Panc1 (cell line): ENCODE results near the gene NCOA4. TPM values are rescaled to one million over a fixed set of nuclear protein-coding genes. Genes with fewer than 3 reads are reported as not detected.
A peak's percentile ranks its signal among the peaks of the same experiment; 100 is the strongest.
"Not testable (repeated sequence)": the region's sequence is repeated elsewhere in the genome, so short reads cannot be mapped to it uniquely, and the experiment has no call there.

Experiments used
- ATAC-seq: fragments of 200-7000 bp; cut with Tn5 transposase; 2 replicates; pipeline ENCODE4 v1.9.1; 2020; ENCODE audit warnings: mild to moderate bottlenecking, moderate library complexity
- BruUV-seq: library from RNA; stranded (reverse); fragments of 400-500 nt; replicated peaks from 2 replicates; lab custom pipeline; 2021; lab: Mats Ljungman, UMichigan
- CTCF ChIA-PET: fragments of 300-600 bp; sonication (Branson Sonifier 250); formaldehyde crosslinking; loops from one replicate; lab custom pipeline; 2022; ENCODE audit warnings: antibody characterized with exemption; lab: Charles Lee
- POLR2A ChIA-PET: fragments of 300-600 bp; sonication (Branson Sonifier 250); formaldehyde crosslinking; loops from one replicate; lab custom pipeline; 2022; ENCODE audit warnings: antibody characterized with exemption; lab: Charles Lee
- DNase-seq: peaks from one replicate; pipeline ENCODE4 v3.0.0-alpha.2; 2010; ENCODE audit warnings: low read depth, low spot score
- H3K27ac ChIP-seq: 2 replicates; pipeline ENCODE4 v1.5.1; 2011; ENCODE audit warnings: mild to moderate bottlenecking, low read length, inconsistent platforms
- H3K27me3 ChIP-seq: fragments of 200-500 bp; sonication (Bioruptor generic); 2 replicates; pipeline ENCODE4 v1.6.0; 2014; ENCODE audit warnings: low read length, inconsistent platforms; ENCODE audit not compliant: control insufficient read depth, insufficient read depth
- H3K36me3 ChIP-seq: fragments of 200-500 bp; sonication (Bioruptor generic); 2 replicates; pipeline ENCODE4 v1.5.1; 2014; ENCODE audit warnings: inconsistent platforms, mild to moderate bottlenecking, low read length, moderate library complexity; ENCODE audit not compliant: control insufficient read depth, insufficient read depth
- H3K4me1 ChIP-seq: 2 replicates; pipeline ENCODE4 v1.5.1; 2011; ENCODE audit warnings: inconsistent platforms, mild to moderate bottlenecking, low read length, moderate library complexity; ENCODE audit not compliant: control insufficient read depth, insufficient read depth
- H3K4me3 ChIP-seq, 2 experiments: 2 replicates each; pipeline ENCODE4 v1.5.1; 2011 to 2012; ENCODE audit warnings: low read depth in 2 of 2, low read length in 2 of 2, mild to moderate bottlenecking in 2 of 2, inconsistent platforms in 1 of 2, moderate library complexity in 1 of 2
- H3K9me3 ChIP-seq: fragments of 200-500 bp; sonication (Bioruptor generic); 2 replicates; pipeline ENCODE4 v1.5.1; 2014; ENCODE audit warnings: low read depth, mild to moderate bottlenecking, inconsistent platforms, low read length, moderate library complexity; ENCODE audit not compliant: control insufficient read depth, insufficient read depth
- POLR2AphosphoS5 ChIP-seq: IDR thresholded peaks from 2 replicates; pipeline ENCODE4 v1.6.1; 2012; ENCODE audit warnings: mild to moderate bottlenecking, low read depth, low read length, moderate library complexity
- REST ChIP-seq, 2 experiments: IDR thresholded peaks; 2 replicates each; pipeline ENCODE4 v1.6.1; 2011 to 2012; ENCODE audit warnings: low read depth in 2 of 2, control low read depth in 1 of 2, low read length in 1 of 2, mild to moderate bottlenecking in 1 of 2, moderate library complexity in 1 of 2; ENCODE audit not compliant: insufficient read depth in 1 of 2
- SIN3A ChIP-seq: IDR thresholded peaks from 2 replicates; pipeline ENCODE4 v1.6.1; 2012; ENCODE audit warnings: low read depth, mild to moderate bottlenecking, low read length, moderate library complexity, borderline replicate concordance; ENCODE audit not compliant: insufficient read depth
- TCF7L2 ChIP-seq: IDR thresholded peaks from 2 replicates; pipeline ENCODE4 v1.6.1; 2011; ENCODE audit warnings: mild to moderate bottlenecking, low read depth, low read length, inconsistent platforms
- in situ Hi-C: cut with HindIII; loops from 2 replicates; pipeline ENCODE4 v1.10.0; 2016; ENCODE audit warnings: low sequenced_read_pairs, low pct_unique_long_range_greater_than_20kb
- intact Hi-C: fragments of 100-400 bp; cut with micrococcal nuclease; formaldehyde crosslinking; loops from one replicate; pipeline ENCODE4 v1.10.0; 2022; ENCODE audit not compliant: unreplicated experiment
- total RNA-seq: library from RNA; stranded (reverse); gene quantifications from one replicate; pipeline ENCODE4 v1.2.1, GENCODE V29; 2021; ENCODE audit not compliant: unreplicated experiment
- TF ChIP-seq, protein P1 (sequence below): fragments of 450-650 bp; IDR thresholded peaks from 2 replicates; pipeline ENCODE4 v1.5.1; 2017; ENCODE audit warnings: mild to moderate bottlenecking

NCOA4 gene
- total RNA-seq, 1 experiment from 2014 or later = 119 TPM

GRCh38 chr10:46000538-46000937, 29.9 kb downstream of the NCOA4 start:
- in situ Hi-C loops = no loop called here
- H3K36me3 ChIP-seq = peaks cover 18% of the 10 kb centered on the region
- POLR2A ChIA-PET = no interaction called here

DNA sequence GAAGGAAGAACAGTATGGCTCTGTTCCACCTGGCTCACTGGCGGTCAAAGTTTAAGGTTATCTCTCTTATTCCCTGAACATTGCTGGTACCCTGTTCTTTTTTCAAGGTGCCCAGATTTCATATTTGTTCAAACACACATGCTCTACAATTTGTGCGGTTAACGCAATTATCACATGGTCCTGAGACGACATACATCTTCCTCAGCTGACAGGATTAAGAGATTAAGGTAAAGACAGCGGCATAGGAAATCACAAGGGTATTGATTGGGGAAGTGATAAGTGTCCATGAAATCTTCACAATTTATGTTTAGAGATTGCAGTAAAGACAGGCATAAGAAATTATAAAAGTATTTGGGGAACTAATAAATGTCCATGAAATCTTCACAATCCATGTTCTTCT, 30.5 kb downstream of the NCOA4 start:
- DNase-seq, H3K27me3 ChIP-seq, in situ Hi-C loops, intact Hi-C loops, BruUV-seq, H3K4me3 ChIP-seq, H3K27ac ChIP-seq, POLR2A ChIA-PET, H3K9me3 ChIP-seq, ATAC-seq, H3K4me1 ChIP-seq, CTCF ChIA-PET: not testable (repeated sequence)
- H3K36me3 ChIP-seq = peaks cover 15% of the 10 kb centered on the region

More at GRCh38 chr10:46000538-46000937, 29.9 kb downstream of the NCOA4 start:
- TF ChIP-seq REST (IDR thresholded peaks at IDR 0.05; ENCODE audit: insufficient read depth in 1 of 2, low read depth in 2 of 2, low read length in 1 of 2) = no peak
- TF ChIP-seq POLR2AphosphoS5 = no peak
- TF ChIP-seq, protein P1, sequence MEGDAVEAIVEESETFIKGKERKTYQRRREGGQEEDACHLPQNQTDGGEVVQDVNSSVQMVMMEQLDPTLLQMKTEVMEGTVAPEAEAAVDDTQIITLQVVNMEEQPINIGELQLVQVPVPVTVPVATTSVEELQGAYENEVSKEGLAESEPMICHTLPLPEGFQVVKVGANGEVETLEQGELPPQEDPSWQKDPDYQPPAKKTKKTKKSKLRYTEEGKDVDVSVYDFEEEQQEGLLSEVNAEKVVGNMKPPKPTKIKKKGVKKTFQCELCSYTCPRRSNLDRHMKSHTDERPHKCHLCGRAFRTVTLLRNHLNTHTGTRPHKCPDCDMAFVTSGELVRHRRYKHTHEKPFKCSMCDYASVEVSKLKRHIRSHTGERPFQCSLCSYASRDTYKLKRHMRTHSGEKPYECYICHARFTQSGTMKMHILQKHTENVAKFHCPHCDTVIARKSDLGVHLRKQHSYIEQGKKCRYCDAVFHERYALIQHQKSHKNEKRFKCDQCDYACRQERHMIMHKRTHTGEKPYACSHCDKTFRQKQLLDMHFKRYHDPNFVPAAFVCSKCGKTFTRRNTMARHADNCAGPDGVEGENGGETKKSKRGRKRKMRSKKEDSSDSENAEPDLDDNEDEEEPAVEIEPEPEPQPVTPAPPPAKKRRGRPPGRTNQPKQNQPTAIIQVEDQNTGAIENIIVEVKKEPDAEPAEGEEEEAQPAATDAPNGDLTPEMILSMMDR = no peak
- TF ChIP-seq TCF7L2 = no peak
- TF ChIP-seq SIN3A = no peak
- no peaks in the 10 kb centered on the region for H3K9me3 ChIP-seq
- BruUV-seq = no TSS peak
- CTCF ChIA-PET = no interaction called here
- no peaks in the 10 kb centered on the region for H3K4me1 ChIP-seq
- no peak overlapping the region for H3K4me3 ChIP-seq
- intact Hi-C loops = no loop called here
- ATAC-seq = no peak
- H3K27ac ChIP-seq = no peak overlapping the region
- H3K27me3 ChIP-seq = no peaks in the 10 kb centered on the region
- DNase-seq = no peak

- TF ChIP-seq POLR2AphosphoS5 = no peak
- TF ChIP-seq TCF7L2 = no peak
- TF ChIP-seq, protein P1 = no peak
- TF ChIP-seq SIN3A = no peak
- TF ChIP-seq REST (IDR thresholded peaks at IDR 0.05; ENCODE audit: insufficient read depth in 1 of 2, low read depth in 2 of 2, low read length in 1 of 2) = no peak
- H3K9me3 ChIP-seq = no peaks in the 10 kb centered on the region
- H3K36me3 ChIP-seq = peaks cover 7% of the 10 kb centered on the region
- in situ Hi-C loops (no loop called here), intact Hi-C loops (no loop called here)
- BruUV-seq = TSS peak; percentile 6
- ChIA-PET POLR2A (no interaction called here), CTCF (no interaction called here)
- no peak overlapping the region for H3K4me3 ChIP-seq
- no peaks in the 10 kb centered on the region for H3K27me3 ChIP-seq
- no peak for DNase-seq
- ATAC-seq = no peak
- H3K27ac ChIP-seq = no peak overlapping the region
- H3K4me1 ChIP-seq = no peaks in the 10 kb centered on the region
Observed at GRCh38 chr10:45997994-45998763, 32.2 kb downstream of the NCOA4 start.
